ENCODE results near the gene TJP3. TPM values are rescaled to one million over a fixed set of nuclear protein-coding genes. Genes with fewer than 3 reads are reported as not detected.
A peak's percentile ranks its signal among the peaks of the same experiment; 100 is the strongest.

Gene TJP3
- total and polyA plus RNA-seq, 2 experiments from 2014 or later, result 23.7 to 49.2 TPM

GRCh38 chr19:3759482-3760254 lies 51.5 kb downstream of the TJP3 start:
- H3K79me2 ChIP-seq, result peaks cover 27% of the 10 kb centered on the region
- H3K4me2 ChIP-seq, result peak overlapping the region; percentile 94
- H3K9me3 ChIP-seq (ENCODE audit: low read depth), result no peaks in the 10 kb centered on the region
- DNase-seq (ENCODE audit: low spot score), result no peak
- H3K27ac ChIP-seq, result no peak overlapping the region
- no peaks in the 10 kb centered on the region for H3K9me2 ChIP-seq (replicated peaks; ENCODE audit: insufficient read depth)
- no peaks in the 10 kb centered on the region for H4K20me1 ChIP-seq (ENCODE audit: insufficient read depth, poor library complexity, severe bottlenecking)
- H3K4me1 ChIP-seq (ENCODE audit: insufficient read depth), result peaks cover 3% of the 10 kb centered on the region
- no peak for TF ChIP-seq EZH2 (IDR thresholded peaks at IDR 0.05; ENCODE audit: borderline replicate concordance)
- no peak for TF ChIP-seq EZH2phosphoT487 (IDR thresholded peaks at IDR 0.05; ENCODE audit: low read depth, severe bottlenecking, unreplicated experiment)
- no peak for TF ChIP-seq CTCF (IDR thresholded peaks at IDR 0.05; ENCODE audit: poor library complexity)
- H3K27me3 ChIP-seq, result no peaks in the 10 kb centered on the region
- H3K36me3 ChIP-seq (replicated peaks; ENCODE audit: insufficient read depth, low read depth), result no peaks in the 10 kb centered on the region
- 94% methylated on average over 18 of the region's 19 CpGs for WGBS (ENCODE audit: low lambda C conversion rate, missing lambda C conversion rate)
- no peak overlapping the region for H2AFZ ChIP-seq
- no peak overlapping the region for H3K4me3 ChIP-seq

- Histone ChIP-seq H3K9me3 (ENCODE audit: low read depth) (no peaks in the 10 kb centered on the region), H3K27me3 (no peaks in the 10 kb centered on the region), H3K4me3 (peak overlapping the region; percentile 97), H2AFZ (peak overlapping the region; percentile 98), H4K20me1 (ENCODE audit: insufficient read depth, poor library complexity, severe bottlenecking) (no peaks in the 10 kb centered on the region), H3K27ac (peak overlapping the region; percentile 75), H3K79me2 (peaks cover 27% of the 10 kb centered on the region), H3K4me2 (peak overlapping the region; percentile 94), H3K36me3 (replicated peaks; ENCODE audit: insufficient read depth, low read depth) (no peaks in the 10 kb centered on the region), H3K9me2 (replicated peaks; ENCODE audit: insufficient read depth) (no peaks in the 10 kb centered on the region), H3K4me1 (ENCODE audit: insufficient read depth) (peaks cover 3% of the 10 kb centered on the region)
- WGBS (ENCODE audit: low lambda C conversion rate, missing lambda C conversion rate), result 49% methylated on average over 7 of the region's 7 CpGs
- no peak for DNase-seq (ENCODE audit: low spot score)
- TF ChIP-seq EZH2 (IDR thresholded peaks at IDR 0.05; ENCODE audit: borderline replicate concordance) (no peak), EZH2phosphoT487 (IDR thresholded peaks at IDR 0.05; ENCODE audit: low read depth, severe bottlenecking, unreplicated experiment) (no peak), CTCF (IDR thresholded peaks at IDR 0.05; ENCODE audit: poor library complexity) (no peak)
Observed at GRCh38 chr19:3760871-3761361, 52.7 kb downstream of the TJP3 start.

- no peaks in the 10 kb centered on the region for H3K9me2 ChIP-seq (replicated peaks; ENCODE audit: insufficient read depth)
- peaks cover 27% of the 10 kb centered on the region for H3K79me2 ChIP-seq
- no peaks in the 10 kb centered on the region for H3K36me3 ChIP-seq (replicated peaks; ENCODE audit: insufficient read depth, low read depth)
- H3K27ac ChIP-seq, result peak within 1 kb of the TSS; percentile 96
- 8% methylated on average over 45 of the region's 45 CpGs for WGBS (ENCODE audit: low lambda C conversion rate, missing lambda C conversion rate)
- peaks cover 3% of the 10 kb centered on the region for H3K4me1 ChIP-seq (ENCODE audit: insufficient read depth)
- no peaks in the 10 kb centered on the region for H3K9me3 ChIP-seq (ENCODE audit: low read depth)
- H3K4me2 ChIP-seq, result peak within 1 kb of the TSS; percentile 94
- peak within 1 kb of the TSS; percentile 98 for H2AFZ ChIP-seq
- DNase-seq (ENCODE audit: low spot score), result peak; percentile 96
- H4K20me1 ChIP-seq (ENCODE audit: insufficient read depth, poor library complexity, severe bottlenecking), result no peaks in the 10 kb centered on the region
- H3K4me3 ChIP-seq, result peak within 1 kb of the TSS; percentile 97
- TF ChIP-seq EZH2 (IDR thresholded peaks at IDR 0.05; ENCODE audit: borderline replicate concordance) (no peak), EZH2phosphoT487 (IDR thresholded peaks at IDR 0.05; ENCODE audit: low read depth, severe bottlenecking, unreplicated experiment) (no peak), CTCF (IDR thresholded peaks at IDR 0.05; ENCODE audit: poor library complexity) (peak; percentile 66)
- H3K27me3 ChIP-seq, result no peaks in the 10 kb centered on the region
Observed at GRCh38 chr19:3761382-3762129, 53.4 kb downstream of the TJP3 start, which contains the start of gene APBA3. Gene APBA3, minus strand, starts transcription at chr19:3761692. Its CDS starts 1,428 bp downstream, at chr19:3760264.

Data from hepatocyte (in vitro differentiated cells).